SK-MEL-5 (cell line): Measurements from ENCODE around the gene MPIG6B. TPM values are rescaled to one million over a fixed set of nuclear protein-coding genes. Genes with fewer than 3 reads are reported as not detected.

Experiments
- DNase-seq: peaks from one replicate; pipeline ENCODE4 v3.0.0-alpha.2; 2016; ENCODE audit warnings: low read depth, low spot score
- in situ Hi-C: cut with HindIII; loops from 2 replicates; pipeline ENCODE4 v1.10.0; 2016; ENCODE audit warnings: low sequenced_read_pairs, high pct_unique_total_duplicates, low pct_unique_long_range_greater_than_20kb
- polyA plus RNA-seq, 2 experiments: library from polyadenylated mRNA; depleted of rRNA; stranded (reverse); fragments of >200 nt; gene quantifications; 2 replicates each; pipeline ENCODE4 v1.2.3, GENCODE V29; 2015
- total RNA-seq: library from RNA; depleted of rRNA; stranded (reverse); fragments of >200 nt; shearing (Covaris generic); gene quantifications from 2 replicates; pipeline ENCODE4 v1.2.3, GENCODE V29; 2014; rRNA removed

The MPIG6B gene, protein sequence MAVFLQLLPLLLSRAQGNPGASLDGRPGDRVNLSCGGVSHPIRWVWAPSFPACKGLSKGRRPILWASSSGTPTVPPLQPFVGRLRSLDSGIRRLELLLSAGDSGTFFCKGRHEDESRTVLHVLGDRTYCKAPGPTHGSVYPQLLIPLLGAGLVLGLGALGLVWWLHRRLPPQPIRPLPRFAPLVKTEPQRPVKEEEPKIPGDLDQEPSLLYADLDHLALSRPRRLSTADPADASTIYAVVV
- not detected in 2 replicates for total RNA-seq
- not detected in 2 replicates for polyA plus RNA-seq (2015; cell fraction: cytosol; rRNA removed)
- polyA plus RNA-seq (2015; cell fraction: nucleus; rRNA removed): not detected in 2 replicates

- DNase-seq: no peak
- in situ Hi-C loops: no loop called here
Measured at GRCh38 chr6:31723245-31723979, at the start of gene MPIG6B. Gene MPIG6B (plus strand): TSS chr6:31723373. CDS start chr6:31723384, 11 bp downstream.

DNA sequence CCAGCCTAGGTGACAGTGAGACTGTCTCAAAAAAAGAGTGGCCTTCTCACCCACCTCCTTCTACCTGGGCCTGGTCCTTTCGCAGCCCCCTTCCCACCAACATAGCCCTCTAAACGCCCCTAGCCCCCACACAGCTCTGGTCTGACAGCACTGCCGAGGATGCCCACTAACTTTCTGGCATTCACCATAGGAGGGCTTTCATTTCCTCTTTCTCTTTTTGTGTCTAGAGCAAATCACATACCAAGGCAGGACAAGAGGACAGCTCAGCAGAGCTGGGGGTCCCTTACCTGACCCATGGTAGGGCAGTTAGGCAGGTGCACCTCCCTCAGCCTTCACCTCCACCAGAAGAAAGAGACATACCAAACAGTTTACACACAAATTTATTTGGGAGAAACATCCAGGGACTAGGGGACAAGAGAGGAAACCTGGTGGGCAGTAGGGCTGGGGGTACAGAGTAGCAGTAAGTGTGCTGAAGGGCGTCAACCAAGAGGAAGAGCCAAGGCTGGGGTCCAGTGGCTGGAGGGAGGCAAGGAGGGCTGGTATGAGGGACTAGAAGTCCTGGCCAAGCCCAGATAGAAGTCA, 46.8 kb upstream of the MPIG6B start:
- no peak for DNase-seq
- in situ Hi-C loops: no loop called here

- in situ Hi-C loops: no loop called here
- no peak for DNase-seq
Measured at GRCh38 chr6:31676904-31677303, 46.3 kb upstream of the MPIG6B start.

- DNase-seq: no peak
- in situ Hi-C loops: no loop called here
Measured at GRCh38 chr6:31677955-31678354, 45.2 kb upstream of the MPIG6B start.

GRCh38 chr6:31680226-31681134, 42.7 kb upstream of the MPIG6B start, which contains the start of gene LY6G5C:
Gene LY6G5C (minus strand): TSS chr6:31681067. CDS start chr6:31680373, 694 bp downstream.
- in situ Hi-C loops: no loop called here
- DNase-seq: peak; percentile 73

- in situ Hi-C loops: no loop called here
- no peak for DNase-seq
Measured at GRCh38 chr6:31681135-31681671, 42.0 kb upstream of the MPIG6B start.

DNA sequence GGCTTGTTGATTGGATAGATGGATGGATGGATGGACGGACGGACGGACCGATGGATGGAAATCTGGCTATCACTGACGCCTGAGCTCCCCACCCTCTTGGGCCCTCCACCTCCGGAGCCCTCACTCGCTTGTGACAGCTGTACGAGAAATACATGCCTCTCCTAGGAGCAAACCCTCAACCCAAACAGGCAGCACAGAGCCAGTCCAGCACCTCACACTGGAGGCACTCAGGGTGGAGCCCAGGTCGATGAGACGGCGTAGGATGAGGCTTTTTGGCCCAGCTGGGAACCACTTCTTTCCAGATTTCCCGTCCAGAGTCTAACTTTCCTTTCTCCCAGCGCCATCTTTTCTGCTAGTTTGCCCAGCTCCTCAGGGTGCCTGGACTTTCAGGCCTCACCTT, 39.6 kb upstream of the MPIG6B start:
- no peak for DNase-seq
- in situ Hi-C loops: no loop called here

GRCh38 chr6:31686483-31686882, 36.7 kb upstream of the MPIG6B start:
- in situ Hi-C loops: no loop called here
- no peak for DNase-seq

- in situ Hi-C loops: no loop called here
- DNase-seq: no peak
Measured at GRCh38 chr6:31687321-31687720, 35.9 kb upstream of the MPIG6B start.

GRCh38 chr6:31687860-31688693, 35.1 kb upstream of the MPIG6B start:
- in situ Hi-C loops: no loop called here
- no peak for DNase-seq

GRCh38 chr6:31689249-31690110, 33.7 kb upstream of the MPIG6B start:
- peak; percentile 40 for DNase-seq
- in situ Hi-C loops: no loop called here

- in situ Hi-C loops: no loop called here
- DNase-seq: no peak
Measured at GRCh38 chr6:31690231-31691077, 32.7 kb upstream of the MPIG6B start.

DNA sequence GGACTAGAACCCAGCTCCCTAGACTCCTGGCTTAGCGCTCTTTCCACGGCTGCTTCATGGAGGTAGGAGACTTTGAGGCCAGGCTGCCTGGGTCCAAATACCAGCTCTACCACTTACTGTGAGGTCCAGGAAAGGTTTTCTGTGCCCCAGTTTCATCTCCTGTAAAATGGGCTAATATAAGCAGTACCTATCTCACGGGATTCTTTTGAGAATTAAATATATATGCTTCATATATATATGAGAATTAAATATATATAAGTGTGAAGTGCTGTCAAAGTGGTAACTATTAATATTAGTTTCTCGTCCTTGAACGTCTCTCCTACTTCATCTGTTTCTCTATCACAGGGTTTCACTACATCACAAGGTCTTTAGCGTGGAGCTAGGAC, 32.1 kb upstream of the MPIG6B start:
- DNase-seq: no peak
- in situ Hi-C loops: no loop called here

DNA sequence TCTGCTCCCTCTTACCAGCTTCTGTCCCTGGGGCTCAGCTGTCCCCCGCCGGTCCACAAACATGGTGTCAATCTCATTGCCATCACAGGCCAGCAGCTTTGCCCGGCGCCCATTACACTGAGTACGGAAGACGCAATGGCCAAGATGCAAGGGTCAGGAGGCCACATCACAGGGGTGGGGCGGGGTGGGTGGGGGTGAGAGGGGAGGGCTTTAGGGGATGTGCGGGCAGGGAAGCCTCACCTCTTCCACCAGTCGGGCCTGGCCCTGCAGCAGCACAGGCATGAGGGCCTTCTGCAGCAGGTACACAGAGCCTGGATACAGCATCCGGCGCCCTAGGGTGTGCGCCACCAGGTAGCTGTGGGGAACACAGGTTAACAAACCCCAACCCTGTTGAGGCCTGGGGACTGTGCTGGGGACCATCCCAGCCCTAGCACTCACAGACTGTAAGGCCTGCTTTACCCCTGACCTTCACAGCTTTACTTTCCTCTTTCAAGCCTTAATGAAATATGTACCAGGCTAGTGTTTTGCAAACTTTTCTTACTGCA, 31.5 kb upstream of the MPIG6B start:
- in situ Hi-C loops: no loop called here
- no peak for DNase-seq

DNA sequence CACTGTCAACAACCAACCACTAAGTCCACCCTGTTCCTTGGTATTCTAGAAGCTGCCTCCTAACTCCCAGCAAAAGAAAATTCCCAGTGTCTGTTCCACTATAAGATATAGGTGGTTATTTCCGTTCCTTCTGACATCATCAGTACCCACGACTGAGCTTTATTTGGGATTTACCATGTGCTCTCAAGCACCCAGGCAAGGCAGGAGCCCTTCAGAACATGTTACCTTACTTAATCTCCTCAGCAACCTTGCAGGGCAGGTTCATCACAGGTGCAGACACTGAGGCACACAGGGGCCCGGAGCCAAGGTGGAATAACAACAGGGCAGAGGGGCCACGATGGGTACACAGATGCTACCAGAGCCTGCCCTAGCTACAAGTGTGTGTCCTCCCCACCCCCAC, 30.8 kb upstream of the MPIG6B start:
- no peak for DNase-seq
- in situ Hi-C loops: no loop called here
